GM23338 (cell line): ENCODE results near the gene CCDC183. TPM values are rescaled to one million over a fixed set of nuclear protein-coding genes. Genes with fewer than 3 reads are reported as not detected.

ENCODE experiments used
- ATAC-seq: fragments of 200-7000 bp; cut with Tn5 transposase; 3 replicates; pipeline ENCODE4 v1.9.1; 2020
- DNase-seq: peaks from one replicate; pipeline ENCODE4 v3.0.0-alpha.2; 2015; ENCODE audit warnings: low spot score
- H2AFZ ChIP-seq: fragments of 200-600 bp; sonication (generic); 2 replicates; pipeline ENCODE4 v1.8.0; 2016; ENCODE audit warnings: antibody characterized with exemption, mild to moderate bottlenecking, moderate library complexity
- H3F3A ChIP-seq: fragments of 200-600 bp; sonication (generic); replicated peaks from 2 replicates; pipeline ENCODE4 v1.8.0; 2017; ENCODE audit warnings: antibody characterized with exemption, mixed run types, low read depth
- H3K27ac ChIP-seq: fragments of 200-600 bp; sonication (generic); 2 replicates; pipeline ENCODE4 v1.6.1; 2016; ENCODE audit warnings: low read depth
- H3K27me3 ChIP-seq: fragments of 200-600 bp; sonication (generic); 2 replicates; pipeline ENCODE4 v1.8.0; 2016; ENCODE audit warnings: mild to moderate bottlenecking, mixed run types, moderate library complexity; ENCODE audit not compliant: insufficient read depth
- H3K36me3 ChIP-seq: fragments of 200-600 bp; sonication (generic); 2 replicates; pipeline ENCODE4 v1.8.0; 2016; ENCODE audit warnings: mild to moderate bottlenecking; ENCODE audit not compliant: insufficient read depth
- H3K4me1 ChIP-seq: fragments of 200-600 bp; sonication (generic); 2 replicates; pipeline ENCODE4 v1.8.0; 2016; ENCODE audit warnings: mild to moderate bottlenecking, moderate library complexity; ENCODE audit not compliant: insufficient read depth
- H3K4me2 ChIP-seq: fragments of 200-600 bp; sonication (generic); 2 replicates; pipeline ENCODE4 v1.7.1; 2017; ENCODE audit warnings: mixed run types
- H3K4me3 ChIP-seq: fragments of 200-600 bp; sonication (generic); 2 replicates; pipeline ENCODE4 v1.6.1; 2016; ENCODE audit warnings: mixed run types
- H3K79me2 ChIP-seq: fragments of 200-600 bp; sonication (generic); replicated peaks from 2 replicates; pipeline ENCODE4 v1.8.0; 2017; ENCODE audit warnings: mild to moderate bottlenecking; ENCODE audit not compliant: insufficient read depth
- H3K9me2 ChIP-seq: fragments of 200-600 bp; sonication (generic); 2 replicates; pipeline ENCODE4 v1.8.0; 2017; ENCODE audit not compliant: insufficient read depth
- H4K20me1 ChIP-seq: fragments of 200-600 bp; sonication (generic); replicated peaks from 2 replicates; pipeline ENCODE4 v1.8.0; 2017; ENCODE audit warnings: mild to moderate bottlenecking; ENCODE audit not compliant: insufficient read depth
- H3K27ac Mint-ChIP-seq: 2 replicates; pipeline ENCODE4 v1.8.0; 2020; ENCODE audit warnings: inconsistent platforms, mild to moderate bottlenecking, moderate library complexity, mixed read lengths
- H3K27me3 Mint-ChIP-seq: 3 replicates; pipeline ENCODE4 v1.8.0; 2022; ENCODE audit warnings: low read depth, mild to moderate bottlenecking, moderate library complexity, mixed read lengths, inconsistent platforms; ENCODE audit not compliant: insufficient read depth, poor library complexity
- H3K36me3 Mint-ChIP-seq: 3 replicates; pipeline ENCODE4 v1.8.0; 2021; ENCODE audit warnings: low read depth, mild to moderate bottlenecking, inconsistent platforms, moderate library complexity, mixed read lengths
- H3K4me1 Mint-ChIP-seq: 3 replicates; pipeline ENCODE4 v1.8.0; 2020; ENCODE audit warnings: mild to moderate bottlenecking, inconsistent platforms, mixed read lengths
- H3K4me3 Mint-ChIP-seq: 3 replicates; pipeline ENCODE4 v1.8.0; 2021; ENCODE audit warnings: moderate library complexity, mild to moderate bottlenecking, inconsistent platforms, mixed read lengths
- H3K9me3 Mint-ChIP-seq: 3 replicates; pipeline ENCODE4 v1.8.0; 2020; ENCODE audit warnings: moderate library complexity, mild to moderate bottlenecking, inconsistent platforms, mixed read lengths
- CREB1 ChIP-seq: fragments of 250-450 bp; sonication (Bioruptor Pico); IDR thresholded peaks from 2 replicates; pipeline ENCODE4 v1.5.0; 2020; ENCODE audit warnings: low read depth, mild to moderate bottlenecking, moderate library complexity
- EZH2 ChIP-seq: fragments of 200-600 bp; sonication (generic); IDR thresholded peaks from one replicate; pipeline ENCODE4 v1.8.0; 2017; ENCODE audit warnings: antibody characterized with exemption, mild to moderate bottlenecking, low read depth; ENCODE audit not compliant: unreplicated experiment
- EZH2phosphoT487 ChIP-seq: fragments of 200-600 bp; sonication (generic); IDR thresholded peaks from one replicate; pipeline ENCODE4 v1.8.1; 2018; ENCODE audit warnings: antibody characterized with exemption; ENCODE audit not compliant: unreplicated experiment
- JUNB ChIP-seq: IDR thresholded peaks from one replicate; pipeline ENCODE4 v1.6.1; 2016; ENCODE audit warnings: antibody characterized with exemption; ENCODE audit not compliant: unreplicated experiment
- NANOG ChIP-seq: IDR thresholded peaks from 2 replicates; pipeline ENCODE4 v1.6.1; 2016; ENCODE audit warnings: antibody characterized with exemption, borderline replicate concordance
- POLR2AphosphoS5 ChIP-seq: IDR thresholded peaks from 2 replicates; pipeline ENCODE4 v1.6.1; 2016; ENCODE audit warnings: antibody characterized with exemption, low read depth
- REST ChIP-seq: IDR thresholded peaks from one replicate; pipeline ENCODE4 v1.6.1; 2018; ENCODE audit warnings: antibody characterized with exemption; ENCODE audit not compliant: unreplicated experiment
- STAT1 ChIP-seq: IDR thresholded peaks from one replicate; pipeline ENCODE4 v1.6.1; 2016; ENCODE audit warnings: antibody characterized with exemption; ENCODE audit not compliant: unreplicated experiment
- ZNF114 ChIP-seq: fragments of 250-450 bp; sonication (Bioruptor Pico); IDR thresholded peaks from 2 replicates; pipeline ENCODE4 v1.5.0; 2020; ENCODE audit warnings: mild to moderate bottlenecking, moderate library complexity
- ZNF331 ChIP-seq: fragments of 250-450 bp; sonication (Bioruptor Pico); IDR thresholded peaks from 2 replicates; pipeline ENCODE4 v1.5.0; 2020; ENCODE audit warnings: low read depth, mild to moderate bottlenecking, moderate library complexity
- polyA plus RNA-seq: library from polyadenylated mRNA; unstranded; fragments of >200 nt; fragmentation: Nextera tagmentation; extraction: Ambion mirVana; gene quantifications from 2 replicates; pipeline ENCODE4 v1.2.1, GENCODE V29; 2016
- total RNA-seq: library from RNA; depleted of rRNA; stranded (reverse); fragments of >200 nt; shearing (Covaris generic); gene quantifications from 2 replicates; pipeline ENCODE4 v1.2.3, GENCODE V29; 2014
- TF ChIP-seq, protein P1 (sequence below): IDR thresholded peaks from 2 replicates; pipeline ENCODE4 v1.6.1; 2016; ENCODE audit warnings: antibody characterized with exemption
- TF ChIP-seq, protein P2 (sequence below), 2 experiments: fragments of 200-600 bp in 1 of 2; sonication (generic) in 1 of 2; conservative IDR thresholded peaks; 2 replicates each; pipeline versions ENCODE4 v1.5.1 to v1.6.1; 2016 to 2017; ENCODE audit warnings: antibody characterized with exemption in 2 of 2, low read depth in 2 of 2, mild to moderate bottlenecking in 2 of 2, moderate library complexity in 1 of 2

CCDC183 gene
- total and polyA plus RNA-seq, 2 experiments from 2014 or later: 1.1 to 1.2 TPM

DNA sequence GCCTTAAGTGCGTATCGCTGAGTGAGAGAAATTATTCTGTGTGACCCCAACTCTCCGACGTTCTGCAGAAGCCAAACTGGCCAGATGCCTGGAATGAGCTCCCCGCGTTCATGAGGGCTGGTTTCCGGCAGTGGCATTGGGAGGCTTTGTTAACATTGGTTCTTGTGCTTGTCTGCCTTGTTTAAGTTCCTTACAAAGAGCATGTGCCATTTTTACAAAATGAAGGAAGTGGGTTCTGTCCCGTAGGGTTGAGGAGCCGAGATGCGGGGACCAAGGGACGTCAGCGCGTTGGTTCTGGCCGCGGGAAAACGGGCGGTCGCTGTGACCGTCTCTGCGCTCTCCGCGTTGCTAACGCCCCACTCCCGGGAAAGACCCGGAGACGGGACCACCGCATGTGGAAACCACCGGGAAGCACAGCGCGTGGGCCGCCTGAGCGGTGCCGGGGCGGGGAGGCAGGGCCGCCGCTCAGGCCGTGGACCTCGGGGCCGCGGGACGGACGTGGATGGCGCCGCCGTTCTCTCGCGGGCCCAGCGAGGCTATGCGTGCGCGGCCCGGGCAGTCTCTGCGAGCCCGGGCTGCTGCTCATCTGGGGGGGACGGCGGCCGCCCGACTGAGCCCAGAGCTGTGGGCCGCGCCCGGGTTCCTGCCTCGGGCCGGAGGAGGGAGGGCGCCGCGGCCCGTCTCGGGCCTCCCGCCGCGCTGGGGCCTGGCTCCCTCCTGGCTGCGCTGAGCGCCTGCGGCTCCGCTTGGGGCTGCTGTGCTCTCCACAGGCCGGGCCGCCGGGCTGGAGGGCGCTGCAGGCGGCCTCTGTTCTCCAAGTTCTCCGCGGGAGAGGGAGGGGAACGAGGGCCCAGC is 25.1 kb downstream of the CCDC183 start:
- Histone ChIP-seq H4K20me1 (peaks cover 21% of the 10 kb centered on the region), H3K4me2 (peak overlapping the region; percentile 89), H3K27me3 (no peaks in the 10 kb centered on the region), H3K9me2 (no peaks in the 10 kb centered on the region), H3K27ac (no peak overlapping the region), H3K4me3 (peak overlapping the region; percentile 63), H3K36me3 (no peaks in the 10 kb centered on the region), H3K4me1 (peaks cover 6% of the 10 kb centered on the region; the same call in 1 of the 2 replicates), H3K79me2 (peaks cover 34% of the 10 kb centered on the region), H3F3A (peaks cover 10% of the 10 kb centered on the region; the same call in 1 of the 2 replicates), H2AFZ (no peak overlapping the region)
- Mint-ChIP-seq H3K27ac (no peak overlapping the region), H3K9me3 (no peaks in the 10 kb centered on the region), H3K4me1 (peaks cover 13% of the 10 kb centered on the region; the same call in 2 of the 3 replicates), H3K27me3 (peaks cover 12% of the 10 kb centered on the region), H3K4me3 (peak overlapping the region; percentile 77), H3K36me3 (peaks cover 43% of the 10 kb centered on the region)
- ATAC-seq (peak; percentile 85), DNase-seq (peak; percentile 68)
- TF ChIP-seq ZNF114 (CRISPR knock-in tag): no peak

DNA sequence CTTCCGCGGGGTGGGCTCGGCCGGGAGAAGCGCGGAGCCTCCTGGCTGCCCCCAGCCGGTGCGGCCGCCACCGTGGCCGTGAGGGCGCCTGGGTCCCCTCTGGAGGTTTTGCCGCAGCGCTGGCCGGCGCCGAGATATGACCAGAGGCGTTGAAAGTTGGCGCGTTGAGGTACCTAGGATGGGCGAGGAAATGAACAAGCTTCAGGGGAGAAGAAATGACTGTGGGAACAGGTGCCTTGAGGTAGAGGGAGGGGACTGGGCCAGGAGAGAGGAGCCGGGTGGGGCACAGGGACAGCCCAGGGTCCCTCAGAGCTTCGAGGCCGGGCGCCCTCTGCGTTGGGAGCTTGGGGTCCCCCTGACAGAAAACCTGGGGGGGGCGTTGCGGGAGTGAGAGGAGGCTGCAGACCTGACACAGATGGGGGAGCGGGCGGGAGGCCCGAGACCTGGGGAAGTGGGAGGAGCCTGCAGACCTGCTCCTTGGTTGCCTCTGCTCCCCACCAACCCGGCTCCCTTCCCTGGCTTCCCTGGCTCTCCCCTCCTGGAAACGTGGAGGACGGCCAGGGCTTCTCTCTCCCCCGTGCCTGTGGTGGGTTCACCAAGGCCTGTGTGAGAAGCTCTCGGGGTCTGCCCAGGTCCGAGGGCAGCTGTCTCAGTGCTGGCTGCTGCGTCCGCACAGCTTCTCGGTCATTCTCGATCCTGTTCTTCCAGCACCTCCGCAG is 25.8 kb downstream of the CCDC183 start:
- peak overlapping the region; percentile 63 for H3K4me3 ChIP-seq
- TF ChIP-seq REST (no peak), NANOG (no peak), JUNB (no peak), ZNF114 (CRISPR knock-in tag) (no peak), ZNF331 (CRISPR knock-in tag) (no peak), EZH2phosphoT487 (no peak), CREB1 (CRISPR knock-in tag) (no peak), EZH2 (no peak), POLR2AphosphoS5 (no peak), STAT1 (no peak)
- TF ChIP-seq, protein P1, sequence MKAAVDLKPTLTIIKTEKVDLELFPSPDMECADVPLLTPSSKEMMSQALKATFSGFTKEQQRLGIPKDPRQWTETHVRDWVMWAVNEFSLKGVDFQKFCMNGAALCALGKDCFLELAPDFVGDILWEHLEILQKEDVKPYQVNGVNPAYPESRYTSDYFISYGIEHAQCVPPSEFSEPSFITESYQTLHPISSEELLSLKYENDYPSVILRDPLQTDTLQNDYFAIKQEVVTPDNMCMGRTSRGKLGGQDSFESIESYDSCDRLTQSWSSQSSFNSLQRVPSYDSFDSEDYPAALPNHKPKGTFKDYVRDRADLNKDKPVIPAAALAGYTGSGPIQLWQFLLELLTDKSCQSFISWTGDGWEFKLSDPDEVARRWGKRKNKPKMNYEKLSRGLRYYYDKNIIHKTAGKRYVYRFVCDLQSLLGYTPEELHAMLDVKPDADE: no peak
- TF ChIP-seq, protein P2, sequence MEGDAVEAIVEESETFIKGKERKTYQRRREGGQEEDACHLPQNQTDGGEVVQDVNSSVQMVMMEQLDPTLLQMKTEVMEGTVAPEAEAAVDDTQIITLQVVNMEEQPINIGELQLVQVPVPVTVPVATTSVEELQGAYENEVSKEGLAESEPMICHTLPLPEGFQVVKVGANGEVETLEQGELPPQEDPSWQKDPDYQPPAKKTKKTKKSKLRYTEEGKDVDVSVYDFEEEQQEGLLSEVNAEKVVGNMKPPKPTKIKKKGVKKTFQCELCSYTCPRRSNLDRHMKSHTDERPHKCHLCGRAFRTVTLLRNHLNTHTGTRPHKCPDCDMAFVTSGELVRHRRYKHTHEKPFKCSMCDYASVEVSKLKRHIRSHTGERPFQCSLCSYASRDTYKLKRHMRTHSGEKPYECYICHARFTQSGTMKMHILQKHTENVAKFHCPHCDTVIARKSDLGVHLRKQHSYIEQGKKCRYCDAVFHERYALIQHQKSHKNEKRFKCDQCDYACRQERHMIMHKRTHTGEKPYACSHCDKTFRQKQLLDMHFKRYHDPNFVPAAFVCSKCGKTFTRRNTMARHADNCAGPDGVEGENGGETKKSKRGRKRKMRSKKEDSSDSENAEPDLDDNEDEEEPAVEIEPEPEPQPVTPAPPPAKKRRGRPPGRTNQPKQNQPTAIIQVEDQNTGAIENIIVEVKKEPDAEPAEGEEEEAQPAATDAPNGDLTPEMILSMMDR (conservative IDR thresholded peaks at IDR 0.05; ENCODE audit: low read depth in 2 of 2): no peak

More for the DNA sequence above, 25.8 kb downstream of the CCDC183 start:
- Mint-ChIP-seq H3K27me3 (peaks cover 10% of the 10 kb centered on the region), H3K36me3 (peaks cover 36% of the 10 kb centered on the region), H3K4me1 (peaks cover 13% of the 10 kb centered on the region; the same call in 2 of the 3 replicates), H3K9me3 (no peaks in the 10 kb centered on the region), H3K27ac (no peak overlapping the region), H3K4me3 (peak overlapping the region; percentile 68)
- Histone ChIP-seq H3K4me2 (peak overlapping the region; percentile 89), H3F3A (peaks cover 9% of the 10 kb centered on the region; the same call in 1 of the 2 replicates), H2AFZ (no peak overlapping the region), H3K27ac (no peak overlapping the region), H3K36me3 (no peaks in the 10 kb centered on the region), H3K9me2 (no peaks in the 10 kb centered on the region), H3K4me1 (peaks cover 6% of the 10 kb centered on the region; the same call in 1 of the 2 replicates), H4K20me1 (peaks cover 21% of the 10 kb centered on the region), H3K79me2 (peaks cover 27% of the 10 kb centered on the region), H3K27me3 (no peaks in the 10 kb centered on the region)
- ATAC-seq (peak; percentile 55), DNase-seq (peak; percentile 74)
